Lung (tissue), 12 donors: ENCODE results near the gene TM2D1. TPM values are rescaled to one million over a fixed set of nuclear protein-coding genes. Genes with fewer than 3 reads are reported as not detected.

Source experiments
- ATAC-seq: fragments of 200-7000 bp; cut with Tn5 transposase; one replicate; pipeline ENCODE4 v1.9.1; 2020; ENCODE audit warnings: moderate number of reproducible peaks; ENCODE audit not compliant: insufficient read depth, low FRiP score
- DNase-seq, 3 donors: peaks; one replicate each; pipeline ENCODE4 v3.0.0-alpha.2; 2013 to 2017
- H3K27ac ChIP-seq, 2 donors: one replicate each; pipeline ENCODE4 v1.5.1; 2013; ENCODE audit warnings: mild to moderate bottlenecking in 2 of 2, moderate library complexity in 2 of 2, control low read depth in 1 of 2, inconsistent platforms in 1 of 2, low read depth in 1 of 2, low read length in 1 of 2
- H3K27me3 ChIP-seq, 3 donors: one replicate each; pipeline ENCODE4 v1.5.1; 2013; ENCODE audit warnings: low read length in 2 of 3; ENCODE audit not compliant: control insufficient read depth in 3 of 3, insufficient read depth in 3 of 3
- H3K36me3 ChIP-seq, 4 donors: one replicate each; pipeline ENCODE4 v1.5.1; 2013; ENCODE audit warnings: low read length in 4 of 4, mild to moderate bottlenecking in 1 of 4, moderate library complexity in 1 of 4; ENCODE audit not compliant: control insufficient read depth in 4 of 4, insufficient read depth in 4 of 4
- H3K4me1 ChIP-seq, 5 donors: one replicate each; pipeline ENCODE4 v1.5.1; 2013; ENCODE audit warnings: low read length in 5 of 5, mild to moderate bottlenecking in 2 of 5, moderate library complexity in 1 of 5; ENCODE audit not compliant: control insufficient read depth in 5 of 5, insufficient read depth in 5 of 5
- H3K4me3 ChIP-seq: one replicate; pipeline ENCODE4 v1.5.1; 2013; ENCODE audit warnings: mild to moderate bottlenecking, control low read depth, moderate library complexity
- H3K9ac ChIP-seq, 2 donors: one replicate each; pipeline ENCODE4 v1.5.1; 2013; ENCODE audit warnings: low read length in 2 of 2, control low read depth in 1 of 2; ENCODE audit not compliant: insufficient read depth in 1 of 2
- H3K9me3 ChIP-seq, 4 donors: one replicate each; pipeline ENCODE4 v1.5.1; 2013; ENCODE audit warnings: low read length in 3 of 4, mild to moderate bottlenecking in 1 of 4, moderate library complexity in 1 of 4; ENCODE audit not compliant: control insufficient read depth in 4 of 4, insufficient read depth in 3 of 4
- CTCF ChIP-seq: IDR thresholded peaks from 2 replicates; pipeline ENCODE4 v1.5.1; 2012; ENCODE audit warnings: mild to moderate bottlenecking; ENCODE audit errors: control extremely low read depth, extremely low read depth
- WGBS, 2 donors: extraction: QIAGEN DNeasy Blood & Tissue Kit; methylation state at CpG; one replicate each; pipeline ENCODE4 v1.1.7; 2013; 5-methylcytosine and 5-hydroxymethylcytosine counted together
- polyA plus RNA-seq, 2 donors: library from polyadenylated mRNA; stranded (reverse); fragments of 200-250 nt; gene quantifications; one replicate each; pipeline ENCODE4 v1.2.1, GENCODE V29; 2013
- total RNA-seq, 2 donors: library from RNA; depleted of rRNA in 1 of 2; stranded (reverse); fragments of >200 nt in 1 of 2; gene quantifications; one replicate each; pipeline ENCODE4 v1.2.1, GENCODE V29; 2014 to 2021
- donor health status: control.
- donor health status: control.
- donor health status: Bipolar disorder and iron deficiency.
- donor health status: healthy.
- donor health status: DM: yes; HTN: yes; CAD: no.

The TM2D1 gene
- total and polyA plus RNA-seq, 4 donors = 15.8 to 94.3 (median 33.7) TPM

- WGBS, 2 donors = 87 to 95% methylated on average over 2 of the region's 2 CpGs
- H3K4me3 ChIP-seq = no peak overlapping the region
- H3K36me3 ChIP-seq = peaks cover 11 to 19% (median 15%) of the 10 kb centered on the region in 4 donors
- no peak overlapping the region for H3K27ac ChIP-seq
- H3K9ac ChIP-seq = no peak overlapping the region
- TF ChIP-seq CTCF = no peak
- no peaks in the 10 kb centered on the region for H3K4me1 ChIP-seq
- no peaks in the 10 kb centered on the region for H3K9me3 ChIP-seq
- H3K27me3 ChIP-seq = no peaks in the 10 kb centered on the region
- ATAC-seq = no peak
- no peak for DNase-seq
Measured at GRCh38 chr1:61709908-61710289, 15.0 kb downstream of the TM2D1 start.

GRCh38 chr1:61708953-61709907 lies 15.7 kb downstream of the TM2D1 start:
- DNase-seq (peak in 1 of 3 donors; percentile 14), ATAC-seq (peak; percentile 41)
- WGBS, 2 donors = 88 to 94% methylated on average over 7 of the region's 7 CpGs
- no peaks in the 10 kb centered on the region for H3K27me3 ChIP-seq
- peak overlapping the region in 1 of 2 donors; percentile 14 for H3K27ac ChIP-seq
- H3K4me1 ChIP-seq = no peaks in the 10 kb centered on the region
- no peaks in the 10 kb centered on the region for H3K9me3 ChIP-seq
- no peak for TF ChIP-seq CTCF
- H3K36me3 ChIP-seq = peaks cover 11 to 22% (median 15%) of the 10 kb centered on the region in 4 donors
- no peak overlapping the region for H3K4me3 ChIP-seq
- no peak overlapping the region for H3K9ac ChIP-seq

- H3K9me3 ChIP-seq = no peaks in the 10 kb centered on the region
- peak in 2 of 3 donors; percentile 74 to 79 for DNase-seq
- H3K27ac ChIP-seq = no peak overlapping the region
- TF ChIP-seq CTCF = no peak
- peaks cover 0 to 15% (median 0%) of the 10 kb centered on the region in 5 donors for H3K4me1 ChIP-seq
- H3K4me3 ChIP-seq = no peak overlapping the region
- no peak for ATAC-seq
- H3K27me3 ChIP-seq = no peaks in the 10 kb centered on the region
- peak overlapping the region in 1 of 2 donors; percentile 32 for H3K9ac ChIP-seq
- H3K36me3 ChIP-seq = peaks cover 0 to 27% (median 13%) of the 10 kb centered on the region in 4 donors
- 52 to 74% methylated on average over 3 of the region's 3 CpGs for WGBS, 2 donors
Measured at GRCh38 chr1:61699911-61700851, 24.8 kb downstream of the TM2D1 start.
